CD4-positive, alpha-beta T cell treated with Interleukin-17A for 4 hours (primary cell): ENCODE measurements around the gene PACRG.
A peak's percentile ranks its signal among the peaks of the same experiment; 100 is the strongest.
"Not testable (repeated sequence)": the region's sequence is repeated elsewhere in the genome, so short reads cannot be mapped to it uniquely, and the experiment has no call there.

ENCODE experiments used
- DNase-seq: peaks from one replicate; pipeline ENCODE4 v3.0.0-alpha.2; 2020; ENCODE audit warnings: mixed read lengths

PACRG gene

DNA sequence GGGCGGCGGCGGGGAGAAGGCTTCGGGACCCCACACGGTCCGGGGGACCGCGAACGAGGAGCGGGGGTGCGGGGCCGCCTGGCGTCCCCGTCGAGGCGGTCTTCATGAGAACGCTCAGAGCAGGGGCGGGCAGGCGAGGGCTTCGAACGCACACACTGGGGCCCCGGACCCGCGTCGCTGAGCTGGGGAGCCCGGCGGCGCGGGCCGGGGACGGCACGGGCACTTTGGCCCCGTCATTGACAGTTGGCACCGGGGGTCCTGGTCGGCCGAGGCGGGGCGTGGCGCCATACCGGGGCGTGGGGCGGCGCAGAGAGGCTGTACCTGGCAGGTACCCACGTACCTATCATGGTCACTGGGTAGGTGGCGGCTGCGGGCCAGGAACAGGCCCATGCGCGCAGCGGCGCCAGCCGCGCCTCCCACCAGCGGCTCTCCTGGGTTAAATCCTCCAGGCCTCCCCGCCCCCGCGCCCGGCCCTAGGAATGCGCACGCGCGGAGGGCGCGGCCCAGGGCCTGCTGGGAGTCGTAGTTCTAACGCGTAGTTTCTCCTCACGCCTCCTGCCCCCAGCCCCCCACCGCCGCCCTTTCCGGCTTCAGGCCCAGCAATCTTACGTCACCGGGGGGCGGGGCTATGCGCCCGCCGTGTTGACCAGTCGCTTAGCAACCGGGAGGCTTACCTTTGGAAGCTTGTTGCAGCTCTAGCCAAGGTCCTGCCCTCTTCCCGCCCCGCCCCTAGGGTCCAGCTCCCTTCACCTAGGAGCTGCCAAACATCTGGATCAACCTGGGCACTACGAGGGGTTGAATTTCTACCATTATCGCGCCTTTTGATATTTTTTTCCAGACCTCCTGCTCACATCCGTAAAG is at the start of gene PACRG, which contains the start of gene PRKN:
PACRG (plus strand) TSS at position 653 of the 861 bp plus-strand sequence.
PRKN (minus strand) TSS at position 445 of the 861 bp plus-strand sequence.
- DNase-seq = peak; percentile 99

GRCh38 chr6:162678896-162679295 is 48.9 kb upstream of the PACRG start:
- DNase-seq = not testable (repeated sequence)

- DNase-seq = no peak
Observed at GRCh38 chr6:162679681-162680080, 48.1 kb upstream of the PACRG start.

DNA sequence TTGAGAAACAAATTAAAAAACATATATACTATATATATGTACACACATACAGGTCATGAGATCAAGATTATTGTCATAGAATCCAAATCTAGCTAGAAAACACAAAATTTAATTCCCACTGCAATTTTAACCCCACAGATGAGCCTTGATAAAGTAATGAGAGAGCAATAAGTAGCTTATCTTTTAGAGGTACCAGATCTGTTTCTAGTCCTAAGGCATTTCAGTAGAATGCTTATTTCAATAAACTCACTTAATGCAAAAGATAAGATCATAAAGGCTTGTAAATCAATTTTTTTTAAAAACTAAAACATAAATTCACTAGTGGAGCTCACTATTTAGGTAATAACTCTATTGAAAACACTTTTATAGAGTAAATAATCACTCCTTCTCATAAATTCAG is 47.4 kb upstream of the PACRG start:
- DNase-seq = no peak

DNA sequence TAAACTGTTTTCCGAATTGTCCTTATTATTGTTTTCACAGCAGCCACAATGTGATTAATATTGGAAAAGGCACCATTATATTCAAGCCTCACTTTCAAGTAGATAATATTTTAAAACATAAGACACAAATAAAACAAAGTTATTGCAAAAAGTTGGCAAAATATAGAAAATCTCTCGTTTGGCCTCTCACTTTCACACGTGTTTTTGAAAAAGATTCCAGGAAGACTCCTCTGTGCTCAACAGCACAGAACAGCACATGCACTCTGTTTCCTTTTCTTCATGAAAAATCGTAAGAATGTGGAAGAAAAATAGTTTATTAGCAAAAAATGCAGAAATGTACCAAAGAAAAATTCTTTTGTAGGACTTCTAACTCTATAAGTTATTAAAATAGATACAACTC is 46.9 kb upstream of the PACRG start:
- DNase-seq = no peak

GRCh38 chr6:162681447-162681846 is 46.3 kb upstream of the PACRG start:
- DNase-seq = no peak

DNA sequence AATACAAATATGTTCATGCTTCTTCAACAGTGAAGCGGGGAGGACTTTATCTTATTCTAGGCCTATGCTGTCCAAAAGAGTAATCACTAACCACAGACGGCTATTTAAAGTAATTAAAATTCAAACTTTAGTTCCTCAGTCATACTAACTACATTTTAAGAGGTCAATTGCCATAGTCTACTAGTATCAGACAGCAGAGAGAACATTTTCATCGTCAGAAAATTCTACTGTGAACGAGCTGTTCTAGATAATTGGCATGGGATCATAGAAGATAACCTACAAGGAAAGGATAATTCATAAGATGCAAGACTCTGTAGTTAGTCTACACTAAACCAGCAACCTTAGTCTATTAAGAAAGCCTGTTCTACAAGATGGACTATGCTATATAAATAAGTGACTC is 44.6 kb upstream of the PACRG start:
- DNase-seq = no peak

DNA sequence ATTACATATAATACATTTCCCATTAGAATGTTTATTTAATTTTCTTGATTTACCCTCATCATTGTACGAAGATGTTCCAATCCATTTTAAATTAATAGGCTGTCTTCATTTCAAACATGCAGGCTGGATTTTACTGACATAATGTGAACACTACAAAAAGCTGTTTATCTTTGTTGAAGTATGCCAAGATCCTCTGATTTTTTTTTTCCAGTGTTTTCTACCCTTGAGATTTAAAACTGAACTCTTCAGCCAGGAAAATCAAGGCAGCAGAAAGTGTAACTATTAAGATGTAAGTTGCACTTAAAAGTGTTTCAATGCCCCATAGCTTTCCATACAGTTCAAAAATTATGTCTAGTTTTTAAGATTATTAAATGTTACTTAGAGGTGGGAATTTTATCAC is 43.7 kb upstream of the PACRG start:
- DNase-seq = no peak

DNA sequence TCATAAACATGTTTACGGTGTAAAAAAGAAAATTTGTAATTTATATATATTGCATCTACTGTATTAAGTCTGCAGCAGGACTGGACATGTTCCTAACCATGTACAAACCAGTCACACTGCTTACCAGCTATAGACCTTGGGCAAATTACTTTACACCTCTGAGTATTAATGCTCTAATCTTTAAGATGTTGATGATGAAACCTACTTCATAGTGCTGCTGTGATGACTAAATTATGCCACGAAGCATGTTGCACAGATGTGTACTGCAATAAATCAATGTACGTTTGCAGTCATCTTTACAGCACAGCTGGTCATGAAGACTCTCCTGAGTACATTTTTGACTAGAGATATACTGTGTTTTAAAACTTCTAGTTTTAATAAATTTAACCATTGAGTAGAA is 42.8 kb upstream of the PACRG start:
- DNase-seq = no peak

DNA sequence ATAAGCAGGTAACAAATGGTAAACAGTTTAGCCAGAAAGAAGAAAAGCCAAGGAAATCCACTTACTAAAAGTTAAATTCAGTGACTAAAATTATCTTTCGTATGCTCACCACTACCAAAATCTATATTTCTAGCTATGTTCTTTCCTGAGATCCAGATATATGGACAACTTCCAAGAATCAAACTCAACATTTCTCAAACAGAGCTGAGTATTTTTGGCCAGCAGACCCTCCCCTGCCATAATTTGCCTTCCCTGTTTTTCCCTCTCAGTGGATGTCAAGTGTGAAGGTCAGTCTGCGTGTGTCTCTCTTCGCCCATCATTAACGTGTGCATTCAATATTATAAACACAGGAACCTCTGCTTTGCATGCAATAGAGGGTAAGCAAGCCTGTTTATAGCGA is 42.2 kb upstream of the PACRG start:
- DNase-seq = no peak

DNA sequence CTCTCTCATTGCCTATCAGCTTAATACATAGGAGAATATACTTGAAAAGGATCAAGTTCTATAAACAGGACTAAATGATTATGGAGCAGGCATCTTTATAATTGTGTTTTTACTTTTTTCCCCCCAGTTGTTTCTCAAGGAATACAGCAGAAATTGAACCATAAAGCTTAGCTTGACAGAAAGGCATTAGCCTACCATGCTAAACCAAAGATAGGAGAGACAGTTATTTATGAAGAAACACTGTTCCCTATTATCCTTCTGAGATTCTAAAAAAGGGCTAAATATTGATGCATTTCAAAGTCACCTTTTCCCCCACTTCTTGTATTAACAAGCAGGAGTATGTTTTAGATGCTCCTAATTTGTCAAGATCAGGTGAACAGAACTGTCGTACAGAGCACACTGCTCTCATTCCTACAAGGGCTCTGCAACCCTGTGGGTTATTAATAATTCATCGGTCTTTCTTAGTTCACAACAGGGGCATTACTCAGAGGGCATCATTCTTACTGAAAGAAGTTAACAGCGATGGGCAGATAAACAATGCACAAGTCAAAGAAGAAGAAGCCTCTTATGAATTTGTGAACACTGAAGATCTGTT is 38.9 kb upstream of the PACRG start:
- no peak for DNase-seq

DNA sequence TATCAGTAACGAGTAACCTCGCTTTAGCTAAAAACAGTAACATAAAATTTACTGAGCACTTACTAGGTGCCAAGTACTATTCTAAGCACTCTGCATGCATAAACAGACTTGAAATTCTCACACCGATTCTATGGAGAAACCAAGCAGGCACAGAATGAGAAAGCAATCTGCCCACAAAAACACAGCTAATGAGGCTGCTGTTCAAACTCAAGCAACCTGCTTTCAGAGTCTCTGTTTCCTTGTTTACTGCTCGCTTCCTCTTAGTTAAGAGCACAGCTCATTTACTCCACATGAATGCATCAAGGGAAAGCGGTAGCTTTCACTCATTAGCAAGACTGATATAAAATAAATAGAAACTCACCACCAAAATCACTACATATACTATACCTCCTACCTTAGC is 37.6 kb upstream of the PACRG start:
- no peak for DNase-seq

GRCh38 chr6:162697872-162698403 is 29.8 kb upstream of the PACRG start:
- no peak for DNase-seq

DNA sequence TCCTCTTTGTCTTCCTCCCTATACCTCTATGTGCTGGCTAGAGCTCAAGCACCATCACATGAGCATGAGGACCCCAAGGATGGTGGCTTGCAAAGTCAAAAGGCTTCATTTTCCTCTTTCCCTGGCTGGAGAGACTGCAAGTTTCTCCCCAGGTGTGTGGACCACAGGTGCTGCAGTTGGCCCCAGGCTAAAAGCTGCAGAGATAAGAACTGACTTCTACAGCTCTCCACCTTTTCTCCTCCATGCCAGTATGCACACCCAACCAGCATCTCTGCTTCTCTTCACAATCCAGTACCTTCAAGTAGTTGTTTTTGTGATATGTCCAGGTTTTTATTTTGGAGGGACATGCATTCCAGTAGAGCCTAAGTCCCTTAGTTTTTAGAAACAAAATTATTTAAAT is 29.3 kb upstream of the PACRG start:
- no peak for DNase-seq

- no peak for DNase-seq
Observed at GRCh38 chr6:162699961-162700360, 27.8 kb upstream of the PACRG start.

DNA sequence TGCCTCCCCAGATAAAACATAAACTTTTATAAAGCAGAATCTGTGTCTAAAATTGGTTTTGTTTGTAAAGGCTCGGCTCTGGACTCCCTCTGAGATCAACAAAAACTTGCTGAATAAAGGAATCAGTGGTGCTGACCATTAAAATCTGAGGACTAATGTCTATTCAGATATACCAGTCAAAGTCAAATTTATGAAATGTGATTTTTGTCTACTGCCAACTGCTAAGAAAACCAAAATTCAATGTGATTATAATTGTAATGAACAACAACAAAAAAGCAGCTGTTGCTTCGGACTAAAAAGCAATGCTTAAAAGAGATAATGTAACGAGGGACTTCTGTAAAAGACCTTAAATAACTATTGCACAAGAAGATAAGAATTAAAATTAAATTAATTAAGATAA is 26.8 kb upstream of the PACRG start:
- DNase-seq = no peak

DNA sequence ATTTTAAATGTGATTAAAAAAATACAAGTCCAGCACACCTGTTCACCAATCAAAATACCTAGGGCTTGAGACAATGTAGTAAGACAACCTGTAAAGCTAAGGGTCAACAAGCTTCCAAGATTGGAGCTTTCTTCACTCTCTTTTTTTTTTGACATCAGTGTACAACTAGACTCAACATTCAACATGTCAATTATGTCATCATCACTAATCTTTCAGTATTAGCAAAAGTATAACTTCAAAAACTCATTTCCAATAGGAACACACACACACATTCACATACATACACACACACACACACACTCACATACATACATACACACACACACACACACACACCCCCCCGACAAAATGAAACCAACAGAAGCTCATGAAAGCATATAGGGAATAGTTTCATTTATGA is 26.2 kb upstream of the PACRG start:
- no peak for DNase-seq

DNA sequence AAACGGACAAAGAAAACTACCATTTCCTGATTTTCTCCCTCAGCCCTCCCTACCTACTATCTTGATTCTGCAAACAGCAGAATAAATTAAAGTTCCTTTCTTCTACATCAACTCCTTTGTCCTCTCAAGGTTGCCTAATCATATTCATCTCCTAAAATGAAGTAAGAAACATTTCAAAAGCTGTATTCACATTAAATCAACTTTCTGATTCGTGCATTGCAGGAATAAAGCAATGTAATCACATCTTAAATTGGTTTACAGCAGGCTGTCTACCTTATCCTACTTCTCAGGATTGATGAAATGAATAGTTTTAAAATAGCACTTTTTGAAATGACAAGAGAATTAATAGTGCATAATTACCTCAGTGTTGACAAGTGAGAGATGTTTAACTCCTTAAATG is 25.3 kb upstream of the PACRG start:
- no peak for DNase-seq

GRCh38 chr6:162704001-162704400 is 23.8 kb upstream of the PACRG start:
- no peak for DNase-seq

GRCh38 chr6:162705736-162706135 is 22.0 kb upstream of the PACRG start:
- DNase-seq = no peak

- DNase-seq = no peak
Observed at GRCh38 chr6:162706232-162706631, 21.5 kb upstream of the PACRG start.

DNA sequence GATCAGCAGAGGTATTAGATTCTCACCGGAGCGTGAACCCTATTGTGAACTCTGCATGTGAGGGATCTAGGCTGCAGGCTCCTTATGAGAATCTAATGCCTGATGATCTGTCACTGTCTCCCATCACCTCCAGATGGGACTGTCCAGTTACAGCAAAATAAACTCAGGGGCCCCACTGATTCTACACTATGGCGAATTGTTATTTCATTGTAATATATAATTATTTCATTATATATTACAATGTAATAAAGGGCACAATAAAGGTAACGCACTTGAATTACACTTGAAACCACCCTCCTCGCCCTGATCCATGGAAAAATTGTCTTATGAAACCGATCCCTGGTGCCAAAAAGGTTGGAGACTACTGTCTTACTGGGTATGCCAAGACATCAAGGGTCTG is 18.8 kb upstream of the PACRG start:
- DNase-seq = no peak

DNA sequence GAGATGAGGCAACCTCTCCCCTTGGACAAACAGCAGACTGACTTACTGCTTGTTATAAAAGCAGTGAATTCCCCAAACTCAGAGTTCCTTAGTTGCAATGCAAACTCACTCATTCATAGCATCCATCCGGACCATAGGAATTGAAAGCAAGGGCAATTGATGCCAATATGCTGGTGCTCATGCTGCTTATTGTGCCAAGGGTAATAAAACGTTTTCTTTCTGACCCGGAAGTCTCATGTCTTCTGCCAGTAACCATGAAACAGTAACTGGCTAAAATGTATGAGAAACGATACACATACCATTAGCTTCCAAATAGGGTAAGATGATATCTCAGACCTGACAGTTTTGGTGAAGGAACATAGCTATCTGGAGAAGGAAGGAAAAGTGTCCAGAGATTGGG is 18.3 kb upstream of the PACRG start:
- no peak for DNase-seq

GRCh38 chr6:162710419-162710818 is 17.4 kb upstream of the PACRG start:
- DNase-seq = no peak
